ENCODE measurements around the gene DPP3.
"Not testable (repeated sequence)": the region's sequence is repeated elsewhere in the genome, so short reads cannot be mapped to it uniquely, and the experiment has no call there.

DPP3 gene

DNA sequence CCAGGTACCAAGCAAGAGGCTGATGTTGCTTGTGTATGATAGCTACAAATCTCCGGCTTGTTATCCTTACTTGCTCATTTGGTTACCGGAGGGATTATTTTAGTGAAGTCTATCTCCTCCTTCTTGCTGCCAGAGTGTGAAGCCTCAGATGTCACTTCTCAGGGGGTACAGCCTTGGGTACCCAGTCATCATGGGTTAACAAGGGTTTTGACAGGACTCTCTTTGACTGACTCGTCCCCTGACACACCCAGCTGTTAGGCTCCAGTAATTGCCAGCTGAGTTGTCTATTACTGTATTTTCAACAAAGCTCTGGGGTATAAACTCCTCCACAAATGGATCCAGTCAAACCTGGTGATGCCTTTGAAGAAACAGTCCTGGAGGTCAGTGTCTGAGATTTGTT, 25.4 kb upstream of the DPP3 start:
- Histone ChIP-seq H3K4me3 (replicated peaks; ENCODE audit: low read depth, low read length) (no peak overlapping the region), H3K36me3 (ENCODE audit: control insufficient read depth, insufficient read depth, low read length) (no peaks in the 10 kb centered on the region), H3K27me3 (replicated peaks; ENCODE audit: control insufficient read depth, insufficient read depth, low read length) (no peaks in the 10 kb centered on the region; the same call in 1 of the 2 replicates)
- TF ChIP-seq, protein P1, sequence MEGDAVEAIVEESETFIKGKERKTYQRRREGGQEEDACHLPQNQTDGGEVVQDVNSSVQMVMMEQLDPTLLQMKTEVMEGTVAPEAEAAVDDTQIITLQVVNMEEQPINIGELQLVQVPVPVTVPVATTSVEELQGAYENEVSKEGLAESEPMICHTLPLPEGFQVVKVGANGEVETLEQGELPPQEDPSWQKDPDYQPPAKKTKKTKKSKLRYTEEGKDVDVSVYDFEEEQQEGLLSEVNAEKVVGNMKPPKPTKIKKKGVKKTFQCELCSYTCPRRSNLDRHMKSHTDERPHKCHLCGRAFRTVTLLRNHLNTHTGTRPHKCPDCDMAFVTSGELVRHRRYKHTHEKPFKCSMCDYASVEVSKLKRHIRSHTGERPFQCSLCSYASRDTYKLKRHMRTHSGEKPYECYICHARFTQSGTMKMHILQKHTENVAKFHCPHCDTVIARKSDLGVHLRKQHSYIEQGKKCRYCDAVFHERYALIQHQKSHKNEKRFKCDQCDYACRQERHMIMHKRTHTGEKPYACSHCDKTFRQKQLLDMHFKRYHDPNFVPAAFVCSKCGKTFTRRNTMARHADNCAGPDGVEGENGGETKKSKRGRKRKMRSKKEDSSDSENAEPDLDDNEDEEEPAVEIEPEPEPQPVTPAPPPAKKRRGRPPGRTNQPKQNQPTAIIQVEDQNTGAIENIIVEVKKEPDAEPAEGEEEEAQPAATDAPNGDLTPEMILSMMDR (IDR thresholded peaks at IDR 0.05; ENCODE audit: insufficient read depth, low read length, poor library complexity, severe bottlenecking) = no peak
- no peak for DNase-seq (ENCODE audit: extremely low read depth, insufficient read length)

GRCh38 chr11:66457826-66458225, 22.4 kb upstream of the DPP3 start:
- Histone ChIP-seq H3K27me3 (replicated peaks; ENCODE audit: control insufficient read depth, insufficient read depth, low read length) (no peaks in the 10 kb centered on the region; the same call in 1 of the 2 replicates), H3K36me3 (ENCODE audit: control insufficient read depth, insufficient read depth, low read length) (no peaks in the 10 kb centered on the region), H3K4me3 (replicated peaks; ENCODE audit: low read depth, low read length) (no peak overlapping the region)
- TF ChIP-seq, protein P1 (IDR thresholded peaks at IDR 0.05; ENCODE audit: insufficient read depth, low read length, poor library complexity, severe bottlenecking) = no peak
- no peak for DNase-seq (ENCODE audit: extremely low read depth, insufficient read length)

DNA sequence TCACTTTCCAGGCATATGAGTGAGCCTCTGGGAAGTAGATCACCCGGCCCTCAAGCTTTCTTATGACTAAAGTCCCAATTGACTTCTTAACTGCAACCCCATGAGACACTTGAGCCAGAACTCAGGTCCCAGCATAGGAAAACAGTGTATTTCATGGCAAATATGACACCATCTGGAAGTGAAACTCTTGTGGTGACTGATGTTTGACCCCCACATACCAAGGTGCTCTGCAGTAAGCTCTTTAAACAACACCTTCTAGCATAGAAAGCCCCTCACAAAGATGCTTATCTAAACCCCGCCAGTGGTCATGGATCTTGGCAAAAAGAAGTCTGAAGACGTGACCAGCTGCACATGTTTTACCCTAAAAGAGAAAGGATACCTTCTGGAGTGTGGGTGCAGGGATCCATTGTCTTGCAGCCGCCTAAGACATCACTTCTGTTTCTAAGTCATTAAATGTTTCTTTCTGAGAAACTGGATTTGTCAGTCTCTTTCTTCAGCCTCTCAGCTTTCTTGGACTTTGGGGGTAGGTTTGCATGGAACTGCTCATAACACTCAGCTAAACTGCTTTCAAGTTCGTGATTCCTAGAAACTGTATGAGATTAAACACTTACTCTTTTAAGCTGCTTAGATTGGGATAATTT, 21.0 kb upstream of the DPP3 start:
- no peaks in the 10 kb centered on the region for H3K27me3 ChIP-seq (replicated peaks; ENCODE audit: control insufficient read depth, insufficient read depth, low read length)
- TF ChIP-seq, protein P1 (IDR thresholded peaks at IDR 0.05; ENCODE audit: insufficient read depth, low read length, poor library complexity, severe bottlenecking) = no peak
- DNase-seq (ENCODE audit: extremely low read depth, insufficient read length) = peak; percentile 49
- no peaks in the 10 kb centered on the region for H3K36me3 ChIP-seq (ENCODE audit: control insufficient read depth, insufficient read depth, low read length)
- H3K4me3 ChIP-seq (replicated peaks; ENCODE audit: low read depth, low read length) = no peak overlapping the region

GRCh38 chr11:66462010-66462409, 18.2 kb upstream of the DPP3 start:
- no peak for DNase-seq (ENCODE audit: extremely low read depth, insufficient read length)
- no peaks in the 10 kb centered on the region for H3K36me3 ChIP-seq (ENCODE audit: control insufficient read depth, insufficient read depth, low read length)
- no peak overlapping the region for H3K4me3 ChIP-seq (replicated peaks; ENCODE audit: low read depth, low read length)
- TF ChIP-seq, protein P1 (IDR thresholded peaks at IDR 0.05; ENCODE audit: insufficient read depth, low read length, poor library complexity, severe bottlenecking) = no peak
- no peaks in the 10 kb centered on the region for H3K27me3 ChIP-seq (replicated peaks; ENCODE audit: control insufficient read depth, insufficient read depth, low read length)

DNA sequence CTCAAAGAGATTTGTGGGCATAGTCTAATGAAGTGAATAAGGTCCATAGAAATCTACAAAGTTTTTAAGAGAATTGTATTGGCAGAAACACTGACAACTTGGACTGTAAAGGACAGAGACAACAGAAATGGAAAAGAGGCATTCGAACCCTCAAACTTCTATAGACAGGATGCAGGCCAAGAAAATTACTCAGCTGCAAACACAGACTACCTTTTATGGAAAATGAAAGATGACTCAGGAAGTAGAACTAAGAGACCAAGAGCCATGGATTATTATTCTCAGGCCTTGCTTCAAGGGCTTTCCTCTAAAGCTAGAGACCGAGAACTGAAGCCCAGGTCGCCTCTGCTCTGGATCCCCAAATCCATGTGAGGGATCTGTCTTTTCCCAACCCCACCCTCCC, 17.3 kb upstream of the DPP3 start:
- TF ChIP-seq, protein P1 (IDR thresholded peaks at IDR 0.05; ENCODE audit: insufficient read depth, low read length, poor library complexity, severe bottlenecking) = no peak
- DNase-seq (ENCODE audit: extremely low read depth, insufficient read length) = no peak
- no peaks in the 10 kb centered on the region for H3K27me3 ChIP-seq (replicated peaks; ENCODE audit: control insufficient read depth, insufficient read depth, low read length)
- H3K36me3 ChIP-seq (ENCODE audit: control insufficient read depth, insufficient read depth, low read length) = no peaks in the 10 kb centered on the region
- H3K4me3 ChIP-seq (replicated peaks; ENCODE audit: low read depth, low read length) = no peak overlapping the region

GRCh38 chr11:66464116-66464515, 16.1 kb upstream of the DPP3 start:
- H3K27me3 ChIP-seq (replicated peaks; ENCODE audit: control insufficient read depth, insufficient read depth, low read length); H3K36me3 ChIP-seq (ENCODE audit: control insufficient read depth, insufficient read depth, low read length); DNase-seq (ENCODE audit: extremely low read depth, insufficient read length): not testable (repeated sequence)

More at GRCh38 chr11:66464116-66464515, 16.1 kb upstream of the DPP3 start:
- not testable (repeated sequence) for H3K4me3 ChIP-seq (replicated peaks; ENCODE audit: low read depth, low read length)

Measured in GM06990 (cell line).